Liver (tissue), 9 donors: ENCODE results near the gene RNF10. TPM values are rescaled to one million over a fixed set of nuclear protein-coding genes. Genes with fewer than 3 reads are reported as not detected.
A peak's percentile ranks its signal among the peaks of the same experiment; 100 is the strongest.

ENCODE experiments used
- DNase-seq: peaks from one replicate; pipeline ENCODE4 v3.0.0-alpha.2; 2017; ENCODE audit warnings: low spot score
- H3K27ac ChIP-seq, 2 donors: one replicate each; pipeline ENCODE4 v1.7.0; 2013; ENCODE audit warnings: inconsistent platforms in 2 of 2, low read length in 2 of 2, control low read depth in 1 of 2, low read depth in 1 of 2, mild to moderate bottlenecking in 1 of 2
- H3K27me3 ChIP-seq, 4 donors: one replicate each; pipeline versions ENCODE4 v1.6.1 to v1.7.0; 2013; ENCODE audit warnings: low read length in 3 of 4, inconsistent platforms in 1 of 4, mild to moderate bottlenecking in 1 of 4, moderate library complexity in 1 of 4; ENCODE audit not compliant: control insufficient read depth in 4 of 4, insufficient read depth in 4 of 4
- H3K36me3 ChIP-seq, 4 donors: one replicate each; pipeline versions ENCODE4 v1.6.1 to v1.7.0; 2013; ENCODE audit warnings: low read length in 3 of 4, mild to moderate bottlenecking in 3 of 4, low read depth in 1 of 4, moderate library complexity in 1 of 4; ENCODE audit not compliant: control insufficient read depth in 4 of 4, insufficient read depth in 3 of 4
- H3K4me1 ChIP-seq, 4 donors: one replicate each; pipeline versions ENCODE4 v1.6.1 to v1.7.0; 2013; ENCODE audit warnings: low read length in 3 of 4, mild to moderate bottlenecking in 3 of 4, moderate library complexity in 1 of 4; ENCODE audit not compliant: control insufficient read depth in 4 of 4, insufficient read depth in 4 of 4
- H3K4me3 ChIP-seq, 3 donors: one replicate each; pipeline versions ENCODE4 v1.6.1 to v1.7.0; 2013; ENCODE audit warnings: low read length in 3 of 3, control low read depth in 1 of 3, low read depth in 1 of 3, mild to moderate bottlenecking in 1 of 3
- H3K9ac ChIP-seq, 2 donors: one replicate each; pipeline ENCODE4 v1.7.0; 2013; ENCODE audit warnings: low read length in 2 of 2, mild to moderate bottlenecking in 2 of 2, moderate library complexity in 2 of 2, control low read depth in 1 of 2, low read depth in 1 of 2
- H3K9me3 ChIP-seq, 4 donors: one replicate each; pipeline versions ENCODE4 v1.6.1 to v1.7.0; 2013; ENCODE audit warnings: low read length in 3 of 4; ENCODE audit not compliant: control insufficient read depth in 4 of 4
- ATF3 ChIP-seq: IDR thresholded peaks from 2 replicates; pipeline ENCODE4 v1.6.1; 2016; ENCODE audit warnings: antibody characterized with exemption
- CTCF ChIP-seq: fragments of 150-350 bp; IDR thresholded peaks from 2 replicates; pipeline ENCODE4 v1.5.1; 2017; ENCODE audit warnings: improper control_type of control experiment, low read depth, low read length; ENCODE audit not compliant: missing input control
- EGR1 ChIP-seq, 2 donors: IDR thresholded peaks; 2 replicates each; pipeline ENCODE4 v1.6.1; 2016 to 2018; ENCODE audit warnings: antibody characterized with exemption in 2 of 2, low read depth in 2 of 2
- FOXA1 ChIP-seq: IDR thresholded peaks from 2 replicates; pipeline ENCODE4 v1.6.1; 2016; ENCODE audit warnings: antibody characterized with exemption
- FOXA2 ChIP-seq: IDR thresholded peaks from 2 replicates; pipeline ENCODE4 v1.6.1; 2016; ENCODE audit warnings: antibody characterized with exemption
- HNF4A ChIP-seq, 2 donors: conservative IDR thresholded peaks; 2 replicates each; pipeline ENCODE4 v1.6.1; 2016; ENCODE audit warnings: antibody characterized with exemption in 2 of 2, mild to moderate bottlenecking in 2 of 2
- HNF4G ChIP-seq: IDR thresholded peaks from 2 replicates; pipeline ENCODE4 v1.6.1; 2016; ENCODE audit warnings: antibody characterized with exemption
- JUND ChIP-seq, 2 donors: IDR thresholded peaks; 2 replicates each; pipeline ENCODE4 v1.6.1; 2016; ENCODE audit warnings: antibody characterized with exemption in 2 of 2
- NR2F2 ChIP-seq: IDR thresholded peaks from 2 replicates; pipeline ENCODE4 v1.6.1; 2016; ENCODE audit warnings: antibody characterized with exemption
- RAD21 ChIP-seq, 2 donors: IDR thresholded peaks; 2 replicates each; pipeline ENCODE4 v1.6.1; 2016; ENCODE audit warnings: antibody characterized with exemption in 2 of 2, mild to moderate bottlenecking in 2 of 2
- REST ChIP-seq: IDR thresholded peaks from 2 replicates; pipeline ENCODE4 v1.6.1; 2016; ENCODE audit warnings: antibody characterized with exemption, mild to moderate bottlenecking
- RXRA ChIP-seq, 2 donors: IDR thresholded peaks; 2 replicates each; pipeline ENCODE4 v1.6.1; 2017 to 2018; ENCODE audit warnings: antibody characterized with exemption in 2 of 2, mild to moderate bottlenecking in 1 of 2
- TAF1 ChIP-seq: conservative IDR thresholded peaks from 2 replicates; pipeline ENCODE4 v1.6.1; 2016; ENCODE audit warnings: antibody characterized with exemption, mild to moderate bottlenecking
- YY1 ChIP-seq: IDR thresholded peaks from 2 replicates; pipeline ENCODE4 v1.6.1; 2016; ENCODE audit warnings: antibody characterized with exemption, mild to moderate bottlenecking
- ZBTB33 ChIP-seq: IDR thresholded peaks from 2 replicates; pipeline ENCODE4 v1.6.1; 2016; ENCODE audit warnings: antibody characterized with exemption
- WGBS: extraction: QIAGEN DNeasy Blood & Tissue Kit; methylation state at CpG from one replicate; pipeline ENCODE4 v1.1.7; 2013; 5-methylcytosine and 5-hydroxymethylcytosine counted together
- polyA plus RNA-seq, 2 donors: library from polyadenylated mRNA; stranded (reverse) in 1 of 2; unstranded in 1 of 2; fragments of 200-250 nt in 1 of 2; fragments of >200 nt in 1 of 2; fragmentation: Nextera tagmentation in 1 of 2; extraction: Ambion mirVana in 1 of 2; gene quantifications; one replicate each; pipeline versions ENCODE4 v1.2.1 to v1.2.3, GENCODE V29; 2013 to 2015
- total RNA-seq, 2 donors: library from RNA; depleted of rRNA; stranded (reverse); fragments of >200 nt; gene quantifications; one replicate each; pipeline ENCODE4 v1.2.3, GENCODE V29; 2014
- donor health status: healthy.
- donor health status: healthy.
- donor health status: healthy.
- donor health status: healthy.
- donor health status: healthy.

Gene RNF10
- total and polyA plus RNA-seq, 4 donors, result 48.0 to 157 (median 75.6) TPM

GRCh38 chr12:120490833-120491512 is 43.2 kb upstream of the RNF10 start:
- WGBS, result 93% methylated on average over 2 of the region's 2 CpGs
- Histone ChIP-seq H3K9ac (no peak overlapping the region), H3K36me3 (no peaks in the 10 kb centered on the region), H3K4me1 (peaks cover 0 to 7% (median 5%) of the 10 kb centered on the region in 4 donors), H3K27ac (no peak overlapping the region), H3K4me3 (no peak overlapping the region), H3K9me3 (no peaks in the 10 kb centered on the region), H3K27me3 (no peaks in the 10 kb centered on the region)
- no peak for DNase-seq
- no peak for TF ChIP-seq REST
- no peak for TF ChIP-seq TAF1
- no peak for TF ChIP-seq HNF4G
- TF ChIP-seq CTCF, result no peak
- TF ChIP-seq ATF3, result no peak
- TF ChIP-seq ZBTB33, result no peak
- TF ChIP-seq FOXA1, result no peak

GRCh38 chr12:120495186-120495730 is 38.9 kb upstream of the RNF10 start:
- no peak overlapping the region for H3K27ac ChIP-seq
- H3K9me3 ChIP-seq, result no peaks in the 10 kb centered on the region
- H3K9ac ChIP-seq, result no peak overlapping the region
- H3K27me3 ChIP-seq, result no peaks in the 10 kb centered on the region
- TF ChIP-seq EGR1 (IDR thresholded peaks at IDR 0.05; ENCODE audit: low read depth in 2 of 2), result no peak
- TF ChIP-seq ATF3, result no peak
- no peak for TF ChIP-seq JUND (IDR thresholded peaks at IDR 0.05)
- no peak for TF ChIP-seq ZBTB33
- TF ChIP-seq NR2F2, result no peak
- no peak for TF ChIP-seq RXRA (IDR thresholded peaks at IDR 0.05)
- TF ChIP-seq REST, result no peak
- TF ChIP-seq RAD21 (IDR thresholded peaks at IDR 0.05), result no peak
- no peak for TF ChIP-seq HNF4A (conservative IDR thresholded peaks at IDR 0.05)
- no peak for TF ChIP-seq FOXA2
- TF ChIP-seq YY1, result no peak
- TF ChIP-seq HNF4G, result no peak
- H3K4me3 ChIP-seq, result peak overlapping the region; percentile 40 to 85 (median 56)
- DNase-seq, result no peak
- WGBS, result 31% methylated on average over 17 of the region's 17 CpGs
- H3K36me3 ChIP-seq, result peaks cover 0 to 11% (median 3%) of the 10 kb centered on the region in 4 donors
- peaks cover 0 to 19% (median 12%) of the 10 kb centered on the region in 4 donors for H3K4me1 ChIP-seq
